IMR-90 (cell line): ENCODE measurements around the gene USP33. TPM values are rescaled to one million over a fixed set of nuclear protein-coding genes. Genes with fewer than 3 reads are reported as not detected.

Experiments
- ATAC-seq: fragments of 200-7000 bp; cut with Tn5 transposase; 2 replicates; pipeline ENCODE4 v1.9.1; 2020; ENCODE audit warnings: low read depth, mild to moderate bottlenecking, moderate library complexity
- BruUV-seq: library from RNA; stranded (reverse); fragments of 400-500 nt; replicated peaks from 2 replicates; lab custom pipeline; 2021; lab: Mats Ljungman, UMichigan
- CTCF ChIA-PET: fragments of 300-600 bp; formaldehyde crosslinking; extraction: SDS; loops from one replicate; lab custom pipeline; 2021; ENCODE audit warnings: antibody characterized with exemption; lab: Yijun Ruan, JAX
- POLR2A ChIA-PET: fragments of 300-600 bp; sonication (Branson Sonifier 250); formaldehyde crosslinking; loops from one replicate; lab custom pipeline; 2022; ENCODE audit warnings: antibody characterized with exemption; ENCODE audit not compliant: unreplicated experiment; lab: Charles Lee
- DNase-seq: peaks from one replicate; pipeline ENCODE4 v3.0.0; 2013
- H2AFZ ChIP-seq: replicated peaks from 2 replicates; pipeline ENCODE3; 2013; ENCODE audit warnings: low read length, mild to moderate bottlenecking; ENCODE audit not compliant: poor library complexity
- H2AK5ac ChIP-seq: 2 replicates; pipeline ENCODE4 v1.6.1; 2013; ENCODE audit warnings: low read depth, low read length, inconsistent platforms
- H2AK9ac ChIP-seq: replicated peaks from 2 replicates; pipeline ENCODE3; 2013; ENCODE audit warnings: mild to moderate bottlenecking, low read depth, low read length, moderate library complexity; ENCODE audit not compliant: poor library complexity
- H2BK120ac ChIP-seq: 2 replicates; pipeline ENCODE4 v1.6.1; 2013; ENCODE audit warnings: low read depth, low read length, inconsistent platforms
- H2BK15ac ChIP-seq: 3 replicates; pipeline ENCODE4 v1.6.1; 2013; ENCODE audit warnings: low read depth, low read length, inconsistent platforms
- H2BK20ac ChIP-seq: 2 replicates; pipeline ENCODE4 v1.6.1; 2013; ENCODE audit warnings: low read depth, mild to moderate bottlenecking, inconsistent platforms, low read length, moderate library complexity
- H2BK5ac ChIP-seq: 2 replicates; pipeline ENCODE4 v1.6.1; 2013; ENCODE audit warnings: mild to moderate bottlenecking, low read depth, low read length, inconsistent platforms; ENCODE audit not compliant: poor library complexity, severe bottlenecking
- H3K14ac ChIP-seq: replicated peaks from 2 replicates; pipeline ENCODE4 v1.6.1; 2013; ENCODE audit warnings: low read depth, low read length, inconsistent platforms
- H3K18ac ChIP-seq: 2 replicates; pipeline ENCODE4 v1.6.1; 2013; ENCODE audit warnings: low read depth, low read length, control low read depth
- H3K23ac ChIP-seq: 2 replicates; pipeline ENCODE4 v1.6.1; 2013; ENCODE audit warnings: low read depth, low read length, inconsistent platforms
- H3K27ac ChIP-seq: 2 replicates; pipeline ENCODE4 v1.5.1; 2013; ENCODE audit warnings: mild to moderate bottlenecking, control low read depth, low read length; ENCODE audit not compliant: insufficient read depth
- H3K27me3 ChIP-seq: 2 replicates; pipeline ENCODE4 v1.6.1; 2013; ENCODE audit warnings: low read length; ENCODE audit not compliant: control insufficient read depth, insufficient read depth
- H3K36me3 ChIP-seq: 2 replicates; pipeline ENCODE4 v1.6.1; 2013; ENCODE audit warnings: low read length, mixed read lengths; ENCODE audit not compliant: control insufficient read depth, insufficient read depth
- H3K4ac ChIP-seq: 2 replicates; pipeline ENCODE4 v1.6.1; 2013; ENCODE audit warnings: low read depth, low read length, inconsistent platforms
- H3K4me1 ChIP-seq: 2 replicates; pipeline ENCODE4 v1.6.1; 2013; ENCODE audit warnings: low read length, mixed read lengths; ENCODE audit not compliant: control insufficient read depth, insufficient read depth
- H3K4me2 ChIP-seq: 2 replicates; pipeline ENCODE4 v1.6.1; 2013; ENCODE audit warnings: low read depth, mild to moderate bottlenecking, control low read depth, low read length, moderate library complexity
- H3K4me3 ChIP-seq: 2 replicates; pipeline ENCODE4 v1.5.1; 2013; ENCODE audit warnings: low read depth, mild to moderate bottlenecking, control low read depth, low read length, moderate library complexity; ENCODE audit not compliant: insufficient read depth
- H3K56ac ChIP-seq: 2 replicates; pipeline ENCODE4 v1.6.1; 2013; ENCODE audit warnings: low read length, inconsistent platforms; ENCODE audit not compliant: insufficient read depth; ENCODE audit errors: extremely low read depth
- H3K79me1 ChIP-seq, 2 experiments: 2 replicates each; pipeline ENCODE4 v1.6.1; 2013; ENCODE audit warnings: low read length in 2 of 2, inconsistent platforms in 1 of 2, low read depth in 1 of 2
- H3K9ac ChIP-seq: 2 replicates; pipeline ENCODE4 v1.6.1; 2013; ENCODE audit warnings: low read depth, low read length, control low read depth
- H3K9me1 ChIP-seq: 2 replicates; pipeline ENCODE4 v1.6.1; 2013; ENCODE audit warnings: low read length, inconsistent platforms; ENCODE audit not compliant: insufficient read depth
- H3K9me3 ChIP-seq: 2 replicates; pipeline ENCODE4 v1.6.1; 2013; ENCODE audit warnings: low read length; ENCODE audit not compliant: control insufficient read depth, insufficient read depth
- H4K20me1 ChIP-seq: 2 replicates; pipeline ENCODE4 v1.6.1; 2013; ENCODE audit warnings: low read length, inconsistent platforms; ENCODE audit not compliant: insufficient read depth
- H4K5ac ChIP-seq: 2 replicates; pipeline ENCODE4 v1.6.1; 2013; ENCODE audit warnings: mild to moderate bottlenecking, low read depth, low read length, control low read depth
- H4K8ac ChIP-seq, 2 experiments: 2 replicates each; pipeline ENCODE4 v1.6.1; 2013; ENCODE audit warnings: low read depth in 2 of 2, low read length in 2 of 2, control low read depth in 1 of 2, inconsistent platforms in 1 of 2
- H4K91ac ChIP-seq: 2 replicates; pipeline ENCODE4 v1.6.1; 2013; ENCODE audit warnings: low read depth, low read length, inconsistent platforms; ENCODE audit not compliant: insufficient read depth
- BHLHE40 ChIP-seq: fragments of 150-350 bp; IDR thresholded peaks from 2 replicates; pipeline ENCODE4 v1.6.1; 2016; ENCODE audit warnings: mild to moderate bottlenecking, low read depth, low read length
- MAFK ChIP-seq: IDR thresholded peaks from 2 replicates; pipeline ENCODE4 v1.6.1; 2012; ENCODE audit warnings: low read depth, low read length, improper control_type of control experiment
- POLR2A ChIP-seq: IDR thresholded peaks from 2 replicates; pipeline ENCODE4 v1.6.1; 2012; ENCODE audit warnings: mild to moderate bottlenecking, low read depth, low read length
- WGBS, 2 experiments: methylation state at CpG; one replicate each; pipeline versions ENCODE4 v1.1.5 to v1.1.7; 2013; ENCODE audit warnings: missing lambda C conversion rate in 2 of 2; ENCODE audit not compliant: insufficient read length in 1 of 2; ENCODE audit errors: extremely low coverage in 2 of 2; 5-methylcytosine and 5-hydroxymethylcytosine counted together
- dilution Hi-C: fragments of 300-500 bp; cut with HindIII; formaldehyde crosslinking; loops from one replicate; pipeline ENCODE4 v1.14.3; 2018; ENCODE audit warnings: low sequenced_read_pairs; ENCODE audit not compliant: unreplicated experiment
- in situ Hi-C: fragments of 300-500 bp; cut with MboI; formaldehyde crosslinking; loops from 3 replicates; pipeline ENCODE4 v1.14.3; 2019; ENCODE audit warnings: low sequenced_read_pairs, inconsistent platforms, mixed read lengths
- intact Hi-C: fragments of 100-400 bp; cut with micrococcal nuclease; formaldehyde crosslinking; loops from 2 replicates; pipeline ENCODE4 v1.10.0; 2022
- polyA plus RNA-seq, 3 experiments: library from polyadenylated mRNA; depleted of rRNA; stranded (reverse); fragments of >200 nt; gene quantifications; 2 replicates each; pipeline ENCODE4 v1.2.3, GENCODE V29; 2012; ENCODE audit warnings: low replicate concordance in 1 of 3
- total RNA-seq: library from RNA; depleted of rRNA; stranded (reverse); fragments of >200 nt; gene quantifications from 2 replicates; pipeline ENCODE4 v1.2.3, GENCODE V29; 2012

Gene USP33
- total and polyA plus RNA-seq, 2 of the 4 experiments (the other 2 are of a cell fraction) = 33.7 to 64.5 TPM

- Histone ChIP-seq H2AK5ac (no peak overlapping the region), H3K18ac (no peak overlapping the region), H2BK20ac (no peak overlapping the region), H3K14ac (no peak overlapping the region), H3K9me1 (no peaks in the 10 kb centered on the region; the same call in 1 of the 2 replicates), H2BK5ac (peak overlapping the region; percentile 14), H4K5ac (no peak overlapping the region), H2BK15ac (no peak overlapping the region), H3K23ac (peak overlapping the region; percentile 45; the same call in 1 of the 2 replicates), H3K27ac (no peak overlapping the region), H3K36me3 (no peaks in the 10 kb centered on the region), H3K79me1 (peaks cover 5 to 47% of the 10 kb centered on the region in 2 experiments; a peak in 3 of 4 replicates), H4K91ac (no peak overlapping the region), H4K8ac (no peak overlapping the region), H3K4ac (no peak overlapping the region), H3K4me2 (no peak overlapping the region; the same call in 1 of the 2 replicates), H3K9ac (no peak overlapping the region), H2AK9ac (no peak overlapping the region), H3K27me3 (no peaks in the 10 kb centered on the region), H2AFZ (no peak overlapping the region), H3K56ac (no peak overlapping the region), H4K20me1 (peaks cover 49% of the 10 kb centered on the region), H3K4me3 (no peak overlapping the region), H3K4me1 (peaks cover 14% of the 10 kb centered on the region), H2BK120ac (no peak overlapping the region), H3K9me3 (no peaks in the 10 kb centered on the region)
- CTCF ChIA-PET = interaction anchor here (0.6 to 0.8 kb wide), 2 partner anchors 50 to 78 kb away, joined by 4 read pairs; no protein-coding TSS in a partner anchor
- POLR2A ChIA-PET = interaction anchor here (0.6 kb wide), 2 partner anchors 14 to 477 kb away, joined by 7 to 9 read pairs; no protein-coding TSS in a partner anchor
- no TSS peak for BruUV-seq
- in situ Hi-C loops = no loop called here
- TF ChIP-seq POLR2A (no peak), MAFK (no peak), BHLHE40 (no peak)
- WGBS, 2 experiments = no CpG with 5 or more reads among the region's 1 CpG
- ATAC-seq (no peak), DNase-seq (peak; percentile 5)
- dilution Hi-C loops = no loop called here
- intact Hi-C loops = loop anchor here (5.0 kb wide), 1 partner anchor 82 kb away; no protein-coding TSS in a partner anchor
Observed at GRCh38 chr1:77668924-77669449, 90.7 kb downstream of the USP33 start.
